Stimulated activated CD8-positive, alpha-beta memory T cell treated with anti-CD3 and anti-CD28 coated beads, Interleukin-15, amount 100 ng/mL, for 24 hours (primary cell): ENCODE measurements around the gene GAST.
"Not testable (repeated sequence)": the region's sequence is repeated elsewhere in the genome, so short reads cannot be mapped to it uniquely, and the experiment has no call there.

ENCODE experiments used
- DNase-seq: peaks from one replicate; pipeline ENCODE4 v3.0.0-alpha.2; 2020; ENCODE audit warnings: low read depth

GAST gene

GRCh38 chr17:41711669-41712400, at the start of gene GAST:
Gene GAST (plus strand): TSS chr17:41712331. CDS start chr17:41715437, 3,106 bp downstream.
- DNase-seq = no peak

GRCh38 chr17:41663451-41664171, 48.5 kb upstream of the GAST start:
- DNase-seq = no peak

GRCh38 chr17:41664172-41664457, 48.0 kb upstream of the GAST start:
- no peak for DNase-seq

GRCh38 chr17:41664587-41665565, 47.3 kb upstream of the GAST start:
- DNase-seq = no peak

- peak; percentile 88 for DNase-seq
Measured at GRCh38 chr17:41665566-41666236, 46.4 kb upstream of the GAST start.

GRCh38 chr17:41666237-41666641, 45.9 kb upstream of the GAST start:
- DNase-seq = no peak

- peak; percentile 71 for DNase-seq
Measured at GRCh38 chr17:41666708-41667279, 45.3 kb upstream of the GAST start.

- DNase-seq = no peak
Measured at GRCh38 chr17:41667280-41668041, 44.7 kb upstream of the GAST start.

GRCh38 chr17:41672153-41672552, 40.0 kb upstream of the GAST start:
- DNase-seq = no peak

GRCh38 chr17:41675157-41676057, 36.7 kb upstream of the GAST start:
- not testable (repeated sequence) for DNase-seq

- no peak for DNase-seq
Measured at GRCh38 chr17:41676058-41676419, 36.1 kb upstream of the GAST start.

GRCh38 chr17:41678411-41678906, 33.7 kb upstream of the GAST start:
- no peak for DNase-seq

- no peak for DNase-seq
Measured at GRCh38 chr17:41678907-41679739, 33.0 kb upstream of the GAST start.

- DNase-seq = no peak
Measured at GRCh38 chr17:41679740-41680425, 32.2 kb upstream of the GAST start.

GRCh38 chr17:41680426-41681040, 31.6 kb upstream of the GAST start:
- DNase-seq = no peak

GRCh38 chr17:41681776-41682175, 30.4 kb upstream of the GAST start:
- no peak for DNase-seq

- no peak for DNase-seq
Measured at GRCh38 chr17:41682631-41683030, 29.5 kb upstream of the GAST start.
